Measurements from ENCODE around the gene TEAD1. TPM values are rescaled to one million over a fixed set of nuclear protein-coding genes. Genes with fewer than 3 reads are reported as not detected.

Gene TEAD1
- total RNA-seq, 4 donors from 2014 or later: 46.4 to 214 (median 61.2) TPM

GRCh38 chr11:12917822-12918221, 243.6 kb downstream of the TEAD1 start:
- WGBS, 2 donors (ENCODE audit: low coverage in 1 of 2): 66 to 80% methylated on average over 1 of the region's 1 CpG
- H3K4me1 ChIP-seq: no peaks in the 10 kb centered on the region
- H3K36me3 ChIP-seq: no peaks in the 10 kb centered on the region
- intact Hi-C loops (cut with DNase I; ENCODE audit: low total_unique reads): no loop called here
- no peaks in the 10 kb centered on the region for H3K27me3 ChIP-seq
- TF ChIP-seq POLR2A (IDR thresholded peaks at IDR 0.05) (no peak), CTCF (IDR thresholded peaks at IDR 0.05) (no peak), POLR2AphosphoS5 (IDR thresholded peaks at IDR 0.05) (no peak), EP300 (IDR thresholded peaks at IDR 0.05; ENCODE audit: low read depth) (no peak)
- H3K4me3 ChIP-seq: no peak overlapping the region
- no peak for DNase-seq
- no peak overlapping the region for H3K27ac ChIP-seq
- no peaks in the 10 kb centered on the region for H3K9me3 ChIP-seq
- in situ Hi-C loops (cut with MboI; ENCODE audit: low pct_ligation_motif_present in 1 of 4, low pct_unique_long_range_greater_than_20kb in 1 of 4, low sequenced_read_pairs in 3 of 4): no loop called here

GRCh38 chr11:12918667-12919066, 244.4 kb downstream of the TEAD1 start:
- H3K4me3 ChIP-seq: no peak overlapping the region
- WGBS, 2 donors (ENCODE audit: low coverage in 1 of 2): 89 to 95% methylated on average over 4 of the region's 4 CpGs
- no peak for TF ChIP-seq POLR2AphosphoS5 (IDR thresholded peaks at IDR 0.05)
- TF ChIP-seq EP300 (IDR thresholded peaks at IDR 0.05; ENCODE audit: low read depth): no peak
- no peak for TF ChIP-seq POLR2A (IDR thresholded peaks at IDR 0.05)
- no peak for TF ChIP-seq CTCF (IDR thresholded peaks at IDR 0.05)
- intact Hi-C loops (cut with DNase I; ENCODE audit: low total_unique reads) (no loop called here), in situ Hi-C loops (cut with MboI; ENCODE audit: low pct_ligation_motif_present in 1 of 4, low pct_unique_long_range_greater_than_20kb in 1 of 4, low sequenced_read_pairs in 3 of 4) (no loop called here)
- H3K27me3 ChIP-seq: no peaks in the 10 kb centered on the region
- H3K4me1 ChIP-seq: no peaks in the 10 kb centered on the region
- DNase-seq: no peak
- no peaks in the 10 kb centered on the region for H3K9me3 ChIP-seq
- H3K36me3 ChIP-seq: no peaks in the 10 kb centered on the region
- H3K27ac ChIP-seq: no peak overlapping the region

- no peak overlapping the region for H3K4me3 ChIP-seq
- no peaks in the 10 kb centered on the region for H3K36me3 ChIP-seq
- no peaks in the 10 kb centered on the region for H3K4me1 ChIP-seq
- TF ChIP-seq CTCF (IDR thresholded peaks at IDR 0.05) (no peak), EP300 (IDR thresholded peaks at IDR 0.05; ENCODE audit: low read depth) (no peak), POLR2AphosphoS5 (IDR thresholded peaks at IDR 0.05) (no peak), POLR2A (IDR thresholded peaks at IDR 0.05) (no peak)
- intact Hi-C loops (cut with DNase I; ENCODE audit: low total_unique reads): no loop called here
- 84 to 90% methylated on average over 3 to 7 of the region's 7 CpGs for WGBS, 2 donors (ENCODE audit: low coverage in 1 of 2)
- DNase-seq: no peak
- H3K27ac ChIP-seq: no peak overlapping the region
- in situ Hi-C loops (cut with MboI; ENCODE audit: low pct_ligation_motif_present in 1 of 4, low pct_unique_long_range_greater_than_20kb in 1 of 4, low sequenced_read_pairs in 3 of 4): no loop called here
- H3K9me3 ChIP-seq: no peaks in the 10 kb centered on the region
- no peaks in the 10 kb centered on the region for H3K27me3 ChIP-seq
Observed at GRCh38 chr11:12922418-12922817, 248.2 kb downstream of the TEAD1 start.

GRCh38 chr11:12922980-12923507, 248.8 kb downstream of the TEAD1 start:
- intact Hi-C loops (cut with DNase I; ENCODE audit: low total_unique reads) (no loop called here), in situ Hi-C loops (cut with MboI; ENCODE audit: low pct_ligation_motif_present in 1 of 4, low pct_unique_long_range_greater_than_20kb in 1 of 4, low sequenced_read_pairs in 3 of 4) (no loop called here)
- Histone ChIP-seq H3K9me3 (no peaks in the 10 kb centered on the region), H3K27ac (no peak overlapping the region), H3K36me3 (no peaks in the 10 kb centered on the region), H3K4me1 (no peaks in the 10 kb centered on the region), H3K27me3 (no peaks in the 10 kb centered on the region), H3K4me3 (no peak overlapping the region)
- no peak for DNase-seq
- no peak for TF ChIP-seq POLR2A (IDR thresholded peaks at IDR 0.05)
- no peak for TF ChIP-seq CTCF (IDR thresholded peaks at IDR 0.05)
- TF ChIP-seq POLR2AphosphoS5 (IDR thresholded peaks at IDR 0.05): no peak
- TF ChIP-seq EP300 (IDR thresholded peaks at IDR 0.05; ENCODE audit: low read depth): no peak
- WGBS, 2 donors (ENCODE audit: low coverage in 1 of 2): 88 to 93% methylated on average over 5 to 12 of the region's 12 CpGs
